Muscle layer of colon (tissue), 2 donors: ENCODE measurements around the gene SYNCRIP.

Experiments used
- H3K27ac ChIP-seq: one replicate; pipeline ENCODE4 v1.7.0; 2013; ENCODE audit warnings: low read depth, mild to moderate bottlenecking, low read length, moderate library complexity
- H3K27me3 ChIP-seq, 2 donors: one replicate each; pipeline ENCODE4 v1.7.0; 2013; ENCODE audit warnings: low read length in 2 of 2, mild to moderate bottlenecking in 2 of 2; ENCODE audit not compliant: insufficient read depth in 2 of 2, control insufficient read depth in 1 of 2
- H3K36me3 ChIP-seq: one replicate; pipeline ENCODE4 v1.7.0; 2013; ENCODE audit warnings: mild to moderate bottlenecking, low read length; ENCODE audit not compliant: insufficient read depth
- H3K4me1 ChIP-seq: one replicate; pipeline ENCODE4 v1.7.0; 2013; ENCODE audit warnings: mild to moderate bottlenecking, low read length; ENCODE audit not compliant: insufficient read depth
- H3K4me3 ChIP-seq, 2 donors: one replicate each; pipeline ENCODE4 v1.7.0; 2013; ENCODE audit warnings: low read length in 2 of 2, low read depth in 1 of 2, mild to moderate bottlenecking in 1 of 2, moderate library complexity in 1 of 2
- H3K9ac ChIP-seq: one replicate; pipeline ENCODE4 v1.7.0; 2013; ENCODE audit warnings: low read length
- H3K9me3 ChIP-seq: one replicate; pipeline ENCODE4 v1.7.0; 2013; ENCODE audit warnings: mild to moderate bottlenecking, low read length
- donor health status: abdominal sarcoma.
- donor health status: Adenocarcinoma of cecum.

The SYNCRIP gene

DNA sequence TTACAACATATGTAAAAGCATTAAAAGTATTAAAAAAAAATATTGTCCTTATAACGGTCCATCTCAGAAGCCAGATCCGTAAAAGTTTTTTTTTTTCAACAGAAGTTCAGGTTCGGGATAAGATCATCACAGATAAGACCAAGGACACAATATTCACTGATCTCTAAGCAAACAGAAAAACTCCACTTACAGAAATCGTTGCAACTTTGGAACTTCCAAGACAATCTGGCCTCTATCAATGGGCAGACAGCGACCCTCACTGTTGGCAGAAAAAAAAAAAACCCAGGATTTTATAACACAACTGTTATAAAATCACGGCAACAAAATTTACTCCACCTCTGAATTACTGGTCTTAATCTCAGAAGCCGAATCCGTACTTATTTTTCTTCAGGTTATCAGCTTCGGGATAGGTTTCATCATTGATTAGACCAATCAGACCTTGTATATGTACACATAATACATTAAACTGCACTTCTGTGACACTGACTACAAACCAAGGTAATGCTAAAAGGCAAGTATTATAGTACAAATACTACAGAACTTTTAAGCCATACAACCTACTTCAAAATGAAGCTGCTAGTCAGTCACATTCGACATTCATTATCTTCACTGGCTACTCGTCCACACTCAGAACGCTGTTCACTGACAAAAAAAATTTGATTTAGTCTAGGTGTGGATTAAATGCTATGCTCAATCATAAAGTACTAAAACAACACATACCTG, 34.7 kb upstream of the SYNCRIP start:
- Histone ChIP-seq H3K4me1 (peaks cover 30% of the 10 kb centered on the region), H3K4me3 (peak overlapping the region; percentile 88 to 98), H3K27ac (peak overlapping the region; percentile 92)

DNA sequence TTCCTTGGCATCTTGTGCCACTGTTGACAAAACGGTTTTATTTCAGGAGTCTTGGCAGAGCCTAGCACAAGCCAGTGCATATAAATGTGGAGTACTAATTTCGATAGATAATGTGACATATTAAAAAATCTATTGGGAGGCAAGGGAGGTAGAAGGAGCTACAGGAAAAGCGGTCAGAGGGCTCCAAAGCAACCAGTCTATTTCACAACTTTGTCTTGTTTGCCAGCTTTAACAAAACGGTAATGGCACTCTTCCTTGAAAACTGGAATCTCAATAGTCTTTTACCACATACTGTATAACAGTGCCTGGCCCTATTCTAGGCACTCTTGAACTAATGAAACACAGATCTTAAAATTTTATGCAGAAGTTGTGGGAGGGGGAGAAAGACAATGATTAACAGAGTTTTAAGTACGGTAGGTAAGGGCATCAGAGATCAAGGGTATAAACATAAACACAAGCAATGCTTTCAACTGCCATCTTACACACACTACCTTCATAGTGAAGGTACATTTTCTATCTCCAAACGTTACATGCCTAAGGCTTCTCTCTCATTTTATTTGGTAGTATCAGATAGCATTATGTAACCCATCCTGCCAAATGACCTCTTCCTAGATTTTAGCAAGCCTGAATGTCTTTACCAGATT, 33.5 kb upstream of the SYNCRIP start:
- H3K9me3 ChIP-seq, result no peaks in the 10 kb centered on the region
- H3K27me3 ChIP-seq, result no peaks in the 10 kb centered on the region
- peak overlapping the region; percentile 92 for H3K27ac ChIP-seq
- peak overlapping the region; percentile 85 for H3K9ac ChIP-seq
- H3K36me3 ChIP-seq, result peaks cover 3% of the 10 kb centered on the region
- H3K4me1 ChIP-seq, result peaks cover 30% of the 10 kb centered on the region
- H3K4me3 ChIP-seq, result peak overlapping the region; percentile 34 to 98

More for the DNA sequence above, 34.7 kb upstream of the SYNCRIP start:
- Histone ChIP-seq H3K9me3 (no peaks in the 10 kb centered on the region), H3K27me3 (no peaks in the 10 kb centered on the region), H3K36me3 (peaks cover 3% of the 10 kb centered on the region), H3K9ac (peak overlapping the region; percentile 85)

DNA sequence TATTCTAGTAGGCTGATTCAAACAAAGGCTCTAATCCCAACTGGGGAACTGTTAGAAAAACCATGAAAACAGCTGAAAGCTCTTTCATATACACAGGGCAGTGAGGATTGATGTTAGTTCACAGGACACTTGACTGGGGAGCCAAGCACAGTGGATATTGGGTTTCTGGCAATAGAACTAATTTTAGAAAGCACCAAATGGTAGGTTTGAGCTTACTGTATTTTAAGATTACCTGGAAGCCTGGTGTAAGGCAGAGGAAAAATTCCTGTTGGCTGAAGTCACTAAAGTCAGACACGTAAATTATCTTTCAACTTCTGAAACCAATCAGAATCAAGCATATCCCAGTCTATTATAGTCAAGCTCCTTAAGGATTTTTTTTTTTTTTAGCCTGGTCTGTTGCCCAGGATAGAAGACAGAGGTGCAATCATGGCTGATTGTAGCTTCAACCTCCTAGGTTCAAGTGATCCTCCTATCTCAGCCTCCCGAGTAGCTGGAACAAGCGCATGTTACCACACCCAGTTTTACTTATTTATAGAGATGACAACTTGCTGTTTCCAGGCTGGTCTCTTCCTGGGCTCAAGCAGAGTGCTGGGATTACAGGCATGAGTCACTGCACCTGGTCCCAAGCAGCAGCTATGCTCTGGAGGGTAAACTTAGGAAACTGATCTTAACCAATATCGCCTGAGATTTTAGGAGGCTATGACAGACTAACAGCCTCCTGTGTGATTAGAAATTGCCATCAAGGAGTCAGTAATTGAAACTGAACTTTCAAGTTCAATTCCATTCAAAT, 32.5 kb upstream of the SYNCRIP start:
- no peaks in the 10 kb centered on the region for H3K27me3 ChIP-seq
- peaks cover 3% of the 10 kb centered on the region for H3K36me3 ChIP-seq
- peak overlapping the region in 1 of 2 donors; percentile 98 for H3K4me3 ChIP-seq
- H3K9me3 ChIP-seq, result no peaks in the 10 kb centered on the region
- peaks cover 30% of the 10 kb centered on the region for H3K4me1 ChIP-seq
- no peak overlapping the region for H3K27ac ChIP-seq
- H3K9ac ChIP-seq, result no peak overlapping the region

DNA sequence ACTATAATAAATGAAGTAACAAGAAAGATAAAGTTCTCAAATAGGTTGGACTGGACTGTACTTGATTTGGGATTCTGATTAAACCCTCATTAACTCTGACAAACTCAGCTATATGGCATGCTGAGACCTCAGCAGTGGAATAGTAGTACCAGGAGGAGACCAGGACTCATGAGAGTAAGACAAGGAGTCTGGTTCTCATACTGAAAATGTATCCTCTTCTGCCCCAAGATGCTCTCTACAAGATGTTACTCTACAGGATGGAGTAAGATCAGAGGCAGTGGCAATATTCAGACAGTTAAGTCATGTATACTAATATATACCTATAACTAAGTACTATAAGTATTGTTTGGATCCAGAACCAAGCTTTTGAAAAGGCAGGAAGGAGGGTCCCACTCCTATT, 31.9 kb upstream of the SYNCRIP start:
- H3K36me3 ChIP-seq, result peaks cover 3% of the 10 kb centered on the region
- H3K27me3 ChIP-seq, result no peaks in the 10 kb centered on the region
- H3K9me3 ChIP-seq, result no peaks in the 10 kb centered on the region
- peaks cover 26% of the 10 kb centered on the region for H3K4me1 ChIP-seq
- H3K4me3 ChIP-seq, result no peak overlapping the region
- H3K9ac ChIP-seq, result no peak overlapping the region
- no peak overlapping the region for H3K27ac ChIP-seq

DNA sequence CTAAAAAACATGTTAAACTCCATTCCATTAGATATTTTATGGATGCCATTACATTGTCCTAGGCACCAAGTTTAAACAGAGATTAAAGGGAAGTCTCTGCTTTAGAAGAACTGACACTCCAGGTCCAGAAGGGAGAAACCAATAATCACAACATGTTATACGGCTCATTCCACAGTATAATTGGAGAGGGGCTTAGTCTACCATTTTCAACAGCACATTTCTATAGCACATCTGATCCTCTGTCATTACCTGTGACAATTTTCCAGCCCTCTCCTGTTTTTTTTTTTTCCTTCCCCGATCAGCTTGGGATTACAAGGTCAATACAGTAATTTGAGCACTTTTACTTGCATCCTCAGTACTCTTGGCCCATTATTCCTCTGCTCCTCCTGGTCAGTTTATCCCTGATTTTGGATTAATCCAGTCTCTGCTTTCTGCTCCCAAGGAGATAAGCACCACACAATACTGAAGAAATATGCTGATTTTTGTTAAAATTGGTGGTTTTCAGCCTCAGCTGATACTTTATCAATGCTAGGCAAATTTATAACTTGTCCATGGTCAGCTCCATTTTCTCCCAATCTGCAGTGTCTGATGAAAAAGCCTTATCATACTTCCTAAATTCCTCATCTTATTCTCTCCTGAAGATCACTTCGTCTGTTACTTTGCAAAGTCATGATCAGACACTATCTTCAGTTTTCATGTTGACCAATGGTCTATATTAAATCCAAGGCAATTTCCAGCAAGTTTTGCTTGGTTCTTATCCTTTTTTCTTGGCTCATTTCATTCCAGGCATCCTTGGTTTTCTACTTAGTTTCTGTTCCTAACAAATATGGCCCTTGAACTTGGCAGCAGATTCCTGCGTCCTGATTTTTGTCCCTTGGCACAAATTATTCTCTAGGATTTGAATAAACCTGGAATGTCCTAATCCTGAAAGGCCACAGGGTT, 30.8 kb upstream of the SYNCRIP start:
- Histone ChIP-seq H3K4me1 (peaks cover 22% of the 10 kb centered on the region), H3K27ac (no peak overlapping the region)

DNA sequence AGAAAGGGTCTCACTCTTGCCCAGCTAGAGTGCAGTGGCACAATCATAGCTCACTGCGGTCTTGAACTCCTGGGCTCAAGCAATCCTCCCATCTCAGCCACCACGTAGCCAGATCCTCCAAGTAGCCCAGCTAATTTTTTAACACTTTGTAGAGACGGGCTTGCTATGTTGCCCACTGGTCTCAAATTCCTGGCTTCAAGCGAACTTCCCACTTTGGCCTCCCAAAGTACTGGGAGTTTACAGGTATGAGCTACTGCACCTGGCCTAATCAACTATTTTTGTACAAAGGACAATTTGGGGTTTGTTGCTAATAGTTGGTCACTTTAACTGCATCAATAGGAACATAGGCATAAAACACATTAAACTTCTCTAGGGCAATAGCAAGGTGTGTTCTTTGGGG, 29.9 kb upstream of the SYNCRIP start:
- Histone ChIP-seq H3K9me3 (no peaks in the 10 kb centered on the region), H3K36me3 (peaks cover 3% of the 10 kb centered on the region), H3K4me3 (no peak overlapping the region), H3K4me1 (peaks cover 22% of the 10 kb centered on the region), H3K27me3 (no peaks in the 10 kb centered on the region), H3K9ac (no peak overlapping the region), H3K27ac (no peak overlapping the region)

More for the DNA sequence above, 30.8 kb upstream of the SYNCRIP start:
- H3K4me3 ChIP-seq, result no peak overlapping the region
- peaks cover 3% of the 10 kb centered on the region for H3K36me3 ChIP-seq
- H3K9me3 ChIP-seq, result no peaks in the 10 kb centered on the region
- H3K9ac ChIP-seq, result no peak overlapping the region
- H3K27me3 ChIP-seq, result no peaks in the 10 kb centered on the region

DNA sequence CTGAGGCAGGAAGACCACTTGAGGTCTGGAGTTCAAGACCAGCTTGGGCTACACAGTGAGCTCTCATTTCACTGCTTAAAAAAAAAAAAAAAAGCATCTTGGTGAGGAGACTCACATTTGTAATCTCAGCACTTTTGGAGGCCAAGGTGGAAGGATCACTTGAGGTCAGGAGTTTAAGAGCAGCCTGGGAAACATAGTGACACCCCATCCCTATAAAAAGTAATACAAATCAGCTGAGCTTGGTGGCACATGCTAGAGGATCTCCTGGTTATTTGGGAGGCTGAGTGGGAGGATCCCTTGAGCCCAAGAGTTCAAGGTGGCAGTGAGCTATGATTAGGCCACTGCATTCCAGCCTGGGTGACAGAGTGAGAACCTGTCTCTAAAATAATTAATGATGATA, 29.4 kb upstream of the SYNCRIP start:
- H3K4me1 ChIP-seq, result peaks cover 22% of the 10 kb centered on the region
- no peak overlapping the region for H3K27ac ChIP-seq
- no peak overlapping the region for H3K4me3 ChIP-seq
- H3K9me3 ChIP-seq, result no peaks in the 10 kb centered on the region
- H3K27me3 ChIP-seq, result no peaks in the 10 kb centered on the region
- no peak overlapping the region for H3K9ac ChIP-seq
- peaks cover 3% of the 10 kb centered on the region for H3K36me3 ChIP-seq

DNA sequence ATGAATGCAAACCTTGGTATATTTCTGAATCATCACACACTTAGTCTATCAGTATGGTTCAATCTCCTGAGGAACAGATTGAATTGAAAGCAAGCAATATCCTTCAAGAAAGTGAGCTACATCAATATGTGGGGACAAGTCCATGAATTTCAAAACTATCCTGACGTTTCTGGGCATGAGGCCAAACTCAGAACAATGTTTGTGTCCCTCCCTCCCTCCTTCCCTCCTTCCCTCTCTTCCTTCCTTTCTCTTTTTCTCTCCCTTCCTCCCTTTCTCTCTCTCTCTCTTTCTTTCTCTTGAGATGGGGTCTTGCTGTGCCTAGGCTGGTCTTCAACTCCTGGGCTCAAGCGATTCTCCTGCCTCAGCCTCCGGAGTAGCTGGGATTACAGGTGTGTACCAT, 27.9 kb upstream of the SYNCRIP start:
- Histone ChIP-seq H3K4me1 (peaks cover 18% of the 10 kb centered on the region), H3K36me3 (peaks cover 3% of the 10 kb centered on the region), H3K9ac (no peak overlapping the region), H3K4me3 (no peak overlapping the region), H3K27me3 (no peaks in the 10 kb centered on the region), H3K9me3 (no peaks in the 10 kb centered on the region), H3K27ac (no peak overlapping the region)

DNA sequence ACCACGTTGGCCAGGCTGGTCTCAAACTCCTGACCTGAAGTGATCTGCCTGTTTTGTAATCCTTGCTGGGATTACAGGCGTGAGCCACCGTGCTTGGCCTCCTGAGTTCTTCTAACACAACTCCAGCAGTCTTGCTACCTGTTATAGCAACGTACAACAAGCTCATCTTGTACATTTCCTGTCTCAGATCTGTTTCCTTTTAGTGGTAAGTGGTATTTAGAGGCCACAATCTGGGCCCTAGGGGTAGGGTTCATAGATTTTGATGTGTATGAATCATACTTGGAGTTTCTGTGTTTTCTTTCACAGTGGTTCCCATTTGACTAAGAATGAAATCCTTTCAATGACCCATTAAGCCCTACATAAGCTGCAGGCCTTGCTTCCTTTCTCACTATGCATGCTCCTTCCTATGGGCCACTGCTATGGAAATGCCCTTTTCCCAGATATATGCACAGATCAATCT, 27.1 kb upstream of the SYNCRIP start:
- no peak overlapping the region for H3K9ac ChIP-seq
- H3K36me3 ChIP-seq, result peaks cover 3% of the 10 kb centered on the region
- no peak overlapping the region for H3K4me3 ChIP-seq
- H3K27me3 ChIP-seq, result no peaks in the 10 kb centered on the region
- H3K27ac ChIP-seq, result no peak overlapping the region
- H3K4me1 ChIP-seq, result peaks cover 11% of the 10 kb centered on the region
- no peaks in the 10 kb centered on the region for H3K9me3 ChIP-seq

DNA sequence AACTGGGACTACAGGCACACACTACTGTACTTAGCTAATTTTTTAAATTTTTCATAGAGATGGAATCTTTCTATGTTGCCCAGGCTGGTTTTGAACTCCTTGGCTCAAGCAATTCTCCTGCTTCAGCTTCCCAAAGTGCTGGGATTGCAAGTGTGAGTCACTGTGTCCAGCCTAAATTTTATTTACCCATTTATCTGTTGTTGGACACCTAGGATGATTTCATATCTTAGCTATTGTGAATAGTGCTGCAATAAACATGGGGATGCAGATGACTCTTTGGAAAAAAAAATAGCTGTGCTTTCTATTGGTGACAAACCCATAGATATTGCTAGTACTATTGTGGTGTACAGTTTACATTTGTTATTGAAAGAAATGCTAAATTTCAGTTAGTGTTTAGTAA, 19.6 kb upstream of the SYNCRIP start:
- no peak overlapping the region for H3K4me3 ChIP-seq
- H3K9me3 ChIP-seq, result no peaks in the 10 kb centered on the region
- H3K9ac ChIP-seq, result no peak overlapping the region
- no peaks in the 10 kb centered on the region for H3K27me3 ChIP-seq
- no peak overlapping the region for H3K27ac ChIP-seq
- peaks cover 7% of the 10 kb centered on the region for H3K36me3 ChIP-seq
- no peaks in the 10 kb centered on the region for H3K4me1 ChIP-seq
